SJSA1 (cell line): ENCODE measurements around the gene SPATA2. TPM values are rescaled to one million over a fixed set of nuclear protein-coding genes. Genes with fewer than 3 reads are reported as not detected.
A peak's percentile ranks its signal among the peaks of the same experiment; 100 is the strongest.

Experiments used
- DNase-seq, 2 experiments: peaks; one replicate each; pipeline ENCODE4 v3.0.0-alpha.2; 2015 to 2020; ENCODE audit warnings: low spot score in 2 of 2, low read depth in 1 of 2
- H3K27ac ChIP-seq: fragments of 250-450 bp; sonication (Bioruptor Pico); 2 replicates; pipeline ENCODE4 v1.5.1; 2020; ENCODE audit warnings: mild to moderate bottlenecking, moderate library complexity
- H3K27me3 ChIP-seq: fragments of 250-450 bp; sonication (Bioruptor Pico); replicated peaks from 2 replicates; pipeline ENCODE4 v1.5.1; 2020; ENCODE audit warnings: mild to moderate bottlenecking, moderate library complexity
- H3K36me3 ChIP-seq: fragments of 250-450 bp; sonication (Bioruptor Pico); 2 replicates; pipeline ENCODE4 v1.5.1; 2020; ENCODE audit warnings: mild to moderate bottlenecking
- H3K4me1 ChIP-seq: fragments of 250-450 bp; sonication (Bioruptor Pico); replicated peaks from 2 replicates; pipeline ENCODE4 v1.6.1; 2021; ENCODE audit warnings: mild to moderate bottlenecking
- H3K4me3 ChIP-seq: fragments of 250-450 bp; sonication (Bioruptor Pico); 2 replicates; pipeline ENCODE4 v1.5.1; 2020; ENCODE audit warnings: mild to moderate bottlenecking
- H3K9me3 ChIP-seq: fragments of 250-450 bp; sonication (Bioruptor Pico); replicated peaks from 2 replicates; pipeline ENCODE4 v1.5.1; 2020; ENCODE audit warnings: mild to moderate bottlenecking
- total RNA-seq: library from RNA; depleted of rRNA; stranded (reverse); fragments of >200 nt; shearing (Covaris generic); gene quantifications from 2 replicates; pipeline ENCODE4 v1.2.3, GENCODE V29; 2014; rRNA removed

The SPATA2 gene
- total RNA-seq, 1 experiment from 2014 or later: 3.5 TPM

- H3K27ac ChIP-seq: no peak overlapping the region
- peaks cover 5% of the 10 kb centered on the region for H3K4me1 ChIP-seq
- DNase-seq: no peak
- H3K4me3 ChIP-seq: no peak overlapping the region
- no peaks in the 10 kb centered on the region for H3K27me3 ChIP-seq
- H3K9me3 ChIP-seq: no peaks in the 10 kb centered on the region
- peaks cover 7% of the 10 kb centered on the region; the same call in 1 of the 2 replicates for H3K36me3 ChIP-seq
These were observed 56.3 kb downstream of the SPATA2 start for GRCh38 chr20:49859011-49859410.

GRCh38 chr20:49858076-49858585, 57.2 kb downstream of the SPATA2 start:
- peaks cover 7% of the 10 kb centered on the region; the same call in 1 of the 2 replicates for H3K36me3 ChIP-seq
- DNase-seq: no peak
- no peaks in the 10 kb centered on the region for H3K27me3 ChIP-seq
- peaks cover 14% of the 10 kb centered on the region for H3K4me1 ChIP-seq
- H3K27ac ChIP-seq: no peak overlapping the region
- no peak overlapping the region for H3K4me3 ChIP-seq
- H3K9me3 ChIP-seq: no peaks in the 10 kb centered on the region

- H3K9me3 ChIP-seq: no peaks in the 10 kb centered on the region
- peaks cover 26% of the 10 kb centered on the region for H3K4me1 ChIP-seq
- H3K27me3 ChIP-seq: no peaks in the 10 kb centered on the region
- H3K27ac ChIP-seq: no peak overlapping the region
- H3K4me3 ChIP-seq: no peak overlapping the region
- peaks cover 7% of the 10 kb centered on the region; the same call in 1 of the 2 replicates for H3K36me3 ChIP-seq
- no peak for DNase-seq
These were observed 58.4 kb downstream of the SPATA2 start for GRCh38 chr20:49856904-49857303.

GRCh38 chr20:49854190-49854875, 61.0 kb downstream of the SPATA2 start:
- Histone ChIP-seq H3K4me3 (no peak overlapping the region), H3K36me3 (peaks cover 10% of the 10 kb centered on the region; the same call in 1 of the 2 replicates), H3K27me3 (no peaks in the 10 kb centered on the region), H3K4me1 (peaks cover 47% of the 10 kb centered on the region), H3K27ac (no peak overlapping the region), H3K9me3 (no peaks in the 10 kb centered on the region)
- no peak for DNase-seq

GRCh38 chr20:49853640-49854039, 61.7 kb downstream of the SPATA2 start:
- Histone ChIP-seq H3K9me3 (no peaks in the 10 kb centered on the region), H3K4me1 (peaks cover 47% of the 10 kb centered on the region), H3K4me3 (no peak overlapping the region), H3K36me3 (peaks cover 10% of the 10 kb centered on the region; the same call in 1 of the 2 replicates), H3K27me3 (no peaks in the 10 kb centered on the region), H3K27ac (peak overlapping the region; percentile 61; the same call in 1 of the 2 replicates)
- DNase-seq: peak; percentile 46 to 65

Other genes starting within 250 kb of the SPATA2 start
- gene B4GALT5, start 201.7 kb downstream of the SPATA2 start, total RNA-seq: 15.5 and 22.0 TPM in 2 replicates
- gene SLC9A8, start 102.7 kb downstream of the SPATA2 start, total RNA-seq: 0.97 and 5.5 TPM in 2 replicates
- 168 and 175 TPM in 2 replicates for gene RNF114, start 20.9 kb upstream of the SPATA2 start, total RNA-seq
- gene SNAI1, start 67.5 kb upstream of the SPATA2 start, total RNA-seq: 11.4 and 24.2 TPM in 2 replicates
- gene UBE2V1, start 197.6 kb upstream of the SPATA2 start, total RNA-seq: 45.4 and 51.1 TPM in 2 replicates
- 24.8 and 43.5 TPM in 2 replicates for gene PEDS1, start 238.2 kb upstream of the SPATA2 start, total RNA-seq